Measurements from ENCODE around the gene STEAP1B. TPM values are rescaled to one million over a fixed set of nuclear protein-coding genes. Genes with fewer than 3 reads are reported as not detected.

STEAP1B gene
- total RNA-seq, 1 donor from 2014 or later = not detected

- no peaks in the 10 kb centered on the region for H3K36me3 Mint-ChIP-seq (ENCODE audit: unreplicated experiment)
- H3K9me3 Mint-ChIP-seq (ENCODE audit: unreplicated experiment) = peaks cover 1% of the 10 kb centered on the region
- DNase-seq = no peak
- H3K27me3 Mint-ChIP-seq (ENCODE audit: unreplicated experiment) = peaks cover 2% of the 10 kb centered on the region
- no peak for TF ChIP-seq CTCF (IDR thresholded peaks at IDR 0.05; ENCODE audit: partially characterized antibody, unreplicated experiment)
- H3K4me3 Mint-ChIP-seq (ENCODE audit: unreplicated experiment) = no peak overlapping the region
- no peaks in the 10 kb centered on the region for H3K4me1 Mint-ChIP-seq (ENCODE audit: low read depth, unreplicated experiment)
- no peak overlapping the region for H3K27ac Mint-ChIP-seq (ENCODE audit: unreplicated experiment)
These were observed 112.4 kb downstream of the STEAP1B start for GRCh38 chr7:22387583-22387982.

GRCh38 chr7:22386865-22387264, 113.1 kb downstream of the STEAP1B start:
- H3K27me3 Mint-ChIP-seq (ENCODE audit: unreplicated experiment) = peaks cover 2% of the 10 kb centered on the region
- no peak overlapping the region for H3K4me3 Mint-ChIP-seq (ENCODE audit: unreplicated experiment)
- no peak overlapping the region for H3K27ac Mint-ChIP-seq (ENCODE audit: unreplicated experiment)
- H3K9me3 Mint-ChIP-seq (ENCODE audit: unreplicated experiment) = peaks cover 1% of the 10 kb centered on the region
- TF ChIP-seq CTCF (IDR thresholded peaks at IDR 0.05; ENCODE audit: partially characterized antibody, unreplicated experiment) = no peak
- no peaks in the 10 kb centered on the region for H3K36me3 Mint-ChIP-seq (ENCODE audit: unreplicated experiment)
- DNase-seq = no peak
- no peaks in the 10 kb centered on the region for H3K4me1 Mint-ChIP-seq (ENCODE audit: low read depth, unreplicated experiment)

DNA sequence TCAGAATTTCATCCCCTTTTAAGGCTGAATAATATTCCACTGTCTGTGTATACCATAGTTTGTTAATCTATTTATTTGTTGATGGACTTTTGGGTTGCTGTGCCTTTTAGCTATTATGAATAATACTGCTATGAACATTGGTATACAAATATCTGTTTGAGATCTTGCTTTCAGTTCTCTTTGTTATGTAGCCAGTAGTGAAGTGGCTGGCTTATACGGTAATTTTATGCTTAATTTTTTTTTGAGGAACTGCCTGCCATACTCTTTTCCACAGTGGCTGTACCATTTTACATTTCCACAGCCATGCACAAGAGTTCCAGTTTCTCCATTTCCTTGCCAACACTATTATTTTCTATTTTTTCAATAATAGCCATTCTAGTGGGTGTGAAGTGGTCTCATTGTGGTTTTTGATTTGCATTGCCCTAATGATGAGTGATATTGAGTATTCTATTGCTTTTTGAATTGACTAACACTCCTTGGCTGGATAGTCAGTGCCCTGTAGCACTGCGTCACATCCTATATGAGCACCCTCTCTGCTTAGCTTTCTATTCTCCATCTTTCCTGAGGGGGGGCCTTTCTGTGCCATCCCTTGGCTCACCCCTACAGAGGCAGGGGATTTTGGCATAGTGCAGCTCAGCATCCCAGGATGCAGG, 113.7 kb downstream of the STEAP1B start:
- H3K36me3 Mint-ChIP-seq (ENCODE audit: unreplicated experiment) = no peaks in the 10 kb centered on the region
- TF ChIP-seq CTCF (IDR thresholded peaks at IDR 0.05; ENCODE audit: partially characterized antibody, unreplicated experiment) = no peak
- no peaks in the 10 kb centered on the region for H3K4me1 Mint-ChIP-seq (ENCODE audit: low read depth, unreplicated experiment)
- no peak overlapping the region for H3K27ac Mint-ChIP-seq (ENCODE audit: unreplicated experiment)
- peaks cover 2% of the 10 kb centered on the region for H3K27me3 Mint-ChIP-seq (ENCODE audit: unreplicated experiment)
- H3K9me3 Mint-ChIP-seq (ENCODE audit: unreplicated experiment) = peaks cover 1% of the 10 kb centered on the region
- DNase-seq = no peak
- no peak overlapping the region for H3K4me3 Mint-ChIP-seq (ENCODE audit: unreplicated experiment)

- H3K27me3 Mint-ChIP-seq (ENCODE audit: unreplicated experiment) = peaks cover 2% of the 10 kb centered on the region
- H3K4me3 Mint-ChIP-seq (ENCODE audit: unreplicated experiment) = no peak overlapping the region
- TF ChIP-seq CTCF (IDR thresholded peaks at IDR 0.05; ENCODE audit: partially characterized antibody, unreplicated experiment) = no peak
- DNase-seq = no peak
- peaks cover 4% of the 10 kb centered on the region for H3K4me1 Mint-ChIP-seq (ENCODE audit: low read depth, unreplicated experiment)
- no peak overlapping the region for H3K27ac Mint-ChIP-seq (ENCODE audit: unreplicated experiment)
- no peaks in the 10 kb centered on the region for H3K36me3 Mint-ChIP-seq (ENCODE audit: unreplicated experiment)
- H3K9me3 Mint-ChIP-seq (ENCODE audit: unreplicated experiment) = peaks cover 1% of the 10 kb centered on the region
These were observed 114.7 kb downstream of the STEAP1B start for GRCh38 chr7:22385326-22385725.

DNA sequence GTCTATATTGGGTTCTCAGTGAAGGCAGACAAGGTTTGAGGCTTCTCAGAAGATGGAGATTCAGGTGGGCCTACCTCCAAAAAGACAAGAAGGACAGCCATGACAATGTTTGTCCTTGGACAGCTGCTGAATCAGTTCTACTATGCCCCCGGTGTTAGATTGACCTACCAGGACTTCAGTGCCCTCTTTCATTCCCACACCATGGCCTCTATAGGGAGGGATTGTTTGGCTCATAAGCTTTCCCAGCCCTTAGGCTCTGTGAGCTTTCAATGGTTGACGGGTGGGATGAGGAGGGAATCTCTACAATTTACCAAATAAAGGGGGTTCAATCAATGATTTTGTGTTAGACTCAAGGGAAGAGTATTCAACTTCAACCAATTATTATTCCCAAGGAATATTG, 119.7 kb downstream of the STEAP1B start:
- Mint-ChIP-seq H3K4me3 (ENCODE audit: unreplicated experiment) (no peak overlapping the region), H3K36me3 (ENCODE audit: unreplicated experiment) (no peaks in the 10 kb centered on the region), H3K4me1 (ENCODE audit: low read depth, unreplicated experiment) (peaks cover 32% of the 10 kb centered on the region), H3K27me3 (ENCODE audit: unreplicated experiment) (peaks cover 6% of the 10 kb centered on the region), H3K9me3 (ENCODE audit: unreplicated experiment) (peaks cover 2% of the 10 kb centered on the region), H3K27ac (ENCODE audit: unreplicated experiment) (no peak overlapping the region)
- DNase-seq = no peak
- no peak for TF ChIP-seq CTCF (IDR thresholded peaks at IDR 0.05; ENCODE audit: partially characterized antibody, unreplicated experiment)
